ENCODE results near the gene AKAP8.

Gene AKAP8

GRCh38 chr19:15330801-15331418 lies 48.7 kb downstream of the AKAP8 start:
- DNase-seq = no peak

GRCh38 chr19:15328312-15328711 lies 51.3 kb downstream of the AKAP8 start:
- peak; percentile 14 for DNase-seq

GRCh38 chr19:15324791-15325519 lies 54.6 kb downstream of the AKAP8 start:
- no peak for DNase-seq

GRCh38 chr19:15323496-15324235 lies 55.9 kb downstream of the AKAP8 start:
- no peak for DNase-seq

- DNase-seq = no peak
These were observed 57.8 kb downstream of the AKAP8 start for GRCh38 chr19:15321739-15322138.

- no peak for DNase-seq
These were observed 59.5 kb downstream of the AKAP8 start for GRCh38 chr19:15320116-15320515.

- no peak for DNase-seq
These were observed 61.3 kb downstream of the AKAP8 start for GRCh38 chr19:15318241-15318691.

- no peak for DNase-seq
These were observed 62.1 kb downstream of the AKAP8 start for GRCh38 chr19:15317392-15318071.

- DNase-seq = no peak
These were observed 63.1 kb downstream of the AKAP8 start for GRCh38 chr19:15316498-15316897.

GRCh38 chr19:15315101-15315500 lies 64.5 kb downstream of the AKAP8 start:
- DNase-seq = no peak

GRCh38 chr19:15313649-15314279 lies 65.8 kb downstream of the AKAP8 start:
- no peak for DNase-seq

GRCh38 chr19:15307169-15307568 lies 72.4 kb downstream of the AKAP8 start:
- DNase-seq = no peak

- DNase-seq = no peak
These were observed 73.8 kb downstream of the AKAP8 start for GRCh38 chr19:15305582-15306334.

- DNase-seq = no peak
These were observed 75.4 kb downstream of the AKAP8 start for GRCh38 chr19:15304140-15304705.
